Measurements from ENCODE around the gene NAP1L4.

GRCh38 chr11:3014943-3015342, 22.8 kb upstream of the NAP1L4 start:
- TF ChIP-seq CTCF (IDR thresholded peaks at IDR 0.05; ENCODE audit: low read depth, low read length): no peak
- TF ChIP-seq EZH2phosphoT487 (IDR thresholded peaks at IDR 0.05; ENCODE audit: low read depth): no peak

All from OCI-LY3 (cell line).